Measurements from ENCODE around the gene KRT15.

GRCh38 chr17:41498276-41498675 is 20.4 kb downstream of the KRT15 start:
- TF ChIP-seq CTCF (IDR thresholded peaks at IDR 0.05) (no peak), POLR2A (IDR thresholded peaks at IDR 0.05) (no peak), EP300 (IDR thresholded peaks at IDR 0.05) (no peak)

Data from tibial nerve (tissue), 4 donors.